ENCODE measurements around the gene FUBP1.
"Not testable (repeated sequence)": the region's sequence is repeated elsewhere in the genome, so short reads cannot be mapped to it uniquely, and the experiment has no call there.

Gene FUBP1, protein sequence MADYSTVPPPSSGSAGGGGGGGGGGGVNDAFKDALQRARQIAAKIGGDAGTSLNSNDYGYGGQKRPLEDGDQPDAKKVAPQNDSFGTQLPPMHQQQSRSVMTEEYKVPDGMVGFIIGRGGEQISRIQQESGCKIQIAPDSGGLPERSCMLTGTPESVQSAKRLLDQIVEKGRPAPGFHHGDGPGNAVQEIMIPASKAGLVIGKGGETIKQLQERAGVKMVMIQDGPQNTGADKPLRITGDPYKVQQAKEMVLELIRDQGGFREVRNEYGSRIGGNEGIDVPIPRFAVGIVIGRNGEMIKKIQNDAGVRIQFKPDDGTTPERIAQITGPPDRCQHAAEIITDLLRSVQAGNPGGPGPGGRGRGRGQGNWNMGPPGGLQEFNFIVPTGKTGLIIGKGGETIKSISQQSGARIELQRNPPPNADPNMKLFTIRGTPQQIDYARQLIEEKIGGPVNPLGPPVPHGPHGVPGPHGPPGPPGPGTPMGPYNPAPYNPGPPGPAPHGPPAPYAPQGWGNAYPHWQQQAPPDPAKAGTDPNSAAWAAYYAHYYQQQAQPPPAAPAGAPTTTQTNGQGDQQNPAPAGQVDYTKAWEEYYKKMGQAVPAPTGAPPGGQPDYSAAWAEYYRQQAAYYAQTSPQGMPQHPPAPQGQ

DNA sequence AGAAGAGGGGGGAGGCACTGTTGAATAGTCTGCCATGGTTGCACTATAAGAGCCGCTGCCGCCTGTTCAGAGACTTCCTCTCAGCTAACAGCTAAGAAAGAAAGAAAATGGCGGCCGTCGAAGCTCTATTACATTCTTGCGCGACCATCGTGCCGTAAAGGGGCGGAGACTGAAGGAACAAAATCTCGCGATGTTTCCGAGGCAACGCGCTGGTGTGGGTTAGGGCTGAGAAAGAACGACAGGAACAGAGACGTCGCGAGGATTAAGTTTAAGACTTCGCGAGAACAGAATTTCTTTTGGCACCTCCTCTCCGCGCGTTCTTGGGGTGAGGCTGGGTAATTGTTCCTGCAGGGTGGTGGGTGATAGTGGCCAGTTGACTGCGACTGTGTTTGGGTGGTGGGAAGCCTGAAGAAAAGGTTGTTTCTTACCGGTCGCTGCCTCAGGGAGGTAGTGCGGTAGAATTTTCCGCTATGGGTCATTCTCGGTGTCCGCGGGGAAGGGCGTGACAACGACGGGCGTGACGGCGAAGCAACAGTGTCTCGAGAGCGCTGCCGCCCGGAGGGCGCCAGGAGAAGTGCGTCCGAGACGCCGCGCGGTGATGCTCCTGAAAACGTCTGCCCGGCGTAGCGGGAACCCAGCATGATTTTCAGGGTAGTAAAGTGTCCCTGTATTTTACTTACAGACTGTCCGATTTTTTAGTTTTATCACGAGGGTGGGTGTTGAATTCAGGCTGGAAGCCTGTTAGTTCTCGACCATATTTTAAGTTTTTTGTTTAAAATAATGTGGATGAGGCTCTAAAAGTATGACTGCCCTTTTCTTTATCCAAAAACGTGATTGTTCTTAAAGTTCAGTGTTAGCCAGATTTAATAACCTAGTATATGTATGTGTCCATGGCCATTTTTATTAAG is at the start of gene FUBP1:
FUBP1 (minus strand) TSS at position 104 of the 908 bp plus-strand sequence; CDS start at position 36, 68 bp downstream.
- DNase-seq = peak; percentile 99

DNA sequence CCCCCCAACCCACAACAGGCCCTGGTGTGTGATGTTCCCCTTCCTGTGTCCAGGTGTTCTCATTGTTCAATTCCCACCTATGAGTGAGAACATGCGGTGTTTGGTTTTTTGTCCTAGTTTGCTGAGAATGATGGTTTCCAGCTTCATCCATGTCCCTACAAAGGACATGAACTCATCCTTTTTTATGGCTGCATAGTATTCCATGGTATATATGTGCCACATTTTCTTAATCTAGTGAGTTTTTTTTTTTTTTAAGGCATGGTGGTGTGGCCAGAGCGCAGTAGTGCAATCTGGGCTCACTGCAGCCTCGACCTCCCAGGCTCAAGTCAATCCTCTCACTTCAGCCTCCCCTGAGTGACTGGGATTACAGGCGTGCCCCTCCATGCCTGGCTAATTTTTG is 42.3 kb upstream of the FUBP1 start:
- DNase-seq = not testable (repeated sequence)

DNA sequence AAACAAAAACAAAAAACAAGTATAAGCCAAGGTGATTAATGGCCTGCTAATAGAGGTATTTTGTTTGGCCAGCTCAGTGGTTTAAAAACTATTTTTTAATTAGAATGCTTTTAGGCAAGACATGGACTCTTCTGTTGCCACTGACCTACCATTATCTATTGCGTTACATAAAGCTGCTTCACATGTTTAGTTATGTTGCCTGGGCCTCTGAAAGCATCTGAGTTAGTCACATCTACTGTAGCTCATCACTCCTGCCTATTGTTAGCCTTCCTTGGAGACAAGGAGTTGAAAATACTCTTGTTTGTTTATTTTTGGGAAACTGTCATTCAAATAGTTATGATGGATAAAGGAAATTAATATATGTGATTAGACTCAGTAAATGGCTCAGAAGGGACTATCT is 40.2 kb upstream of the FUBP1 start:
- DNase-seq = no peak

DNA sequence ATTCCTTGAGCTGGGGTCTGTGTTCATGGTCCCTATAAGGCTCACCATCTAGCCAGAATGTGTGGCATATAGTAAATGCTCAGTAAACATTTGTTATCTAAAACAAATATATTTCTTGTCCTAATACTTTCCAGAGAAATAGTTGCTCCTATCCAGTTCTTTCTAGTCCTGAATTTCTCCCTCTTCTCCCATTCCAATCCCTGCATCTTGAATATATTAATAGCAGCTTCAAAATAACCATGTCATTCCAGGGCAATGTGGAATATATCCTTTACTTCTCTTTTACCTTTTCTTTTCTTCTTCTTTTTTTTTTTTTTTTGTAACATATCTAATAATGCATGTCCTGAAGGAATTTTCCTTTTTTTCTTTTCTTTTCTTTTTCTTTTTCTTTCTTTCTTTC is 36.3 kb upstream of the FUBP1 start:
- no peak for DNase-seq

DNA sequence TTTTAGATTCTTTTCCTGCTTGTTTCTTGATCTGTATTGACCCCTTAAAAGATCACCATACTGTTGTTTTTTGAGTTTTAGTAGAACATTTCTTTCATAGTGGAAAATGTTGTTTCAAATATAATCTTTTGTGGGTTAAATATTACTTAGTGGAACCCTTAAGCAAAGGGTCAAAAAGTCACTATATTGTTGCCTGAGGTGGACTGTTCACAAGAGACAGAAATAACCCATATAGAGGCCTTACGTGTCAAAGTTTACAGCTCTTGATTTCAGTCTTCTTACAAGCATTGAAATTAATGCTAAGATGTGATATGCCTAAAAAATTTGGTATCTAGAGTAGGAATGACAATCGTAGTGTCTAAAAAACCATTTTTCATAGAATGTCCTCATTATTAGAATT is 32.2 kb upstream of the FUBP1 start:
- DNase-seq = no peak

DNA sequence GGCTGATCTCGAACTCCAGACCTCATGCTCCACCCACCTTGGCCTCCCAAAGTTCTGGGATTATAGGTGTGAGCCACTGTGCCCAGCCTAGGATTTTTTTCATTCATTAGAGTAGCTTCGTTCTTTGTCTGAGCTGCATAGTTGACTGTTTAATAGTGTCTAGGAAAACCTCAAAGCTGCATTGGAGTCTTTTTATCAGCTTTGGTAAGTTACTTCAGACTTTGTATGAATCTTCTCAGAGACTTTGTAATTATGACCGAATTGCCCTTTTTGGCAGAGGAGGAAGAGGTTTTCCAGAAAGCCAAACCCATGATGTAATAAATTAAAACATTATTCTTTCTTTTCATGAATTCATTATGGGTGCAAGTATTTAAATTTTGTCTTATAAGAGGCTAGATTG is 31.0 kb upstream of the FUBP1 start:
- no peak for DNase-seq

DNA sequence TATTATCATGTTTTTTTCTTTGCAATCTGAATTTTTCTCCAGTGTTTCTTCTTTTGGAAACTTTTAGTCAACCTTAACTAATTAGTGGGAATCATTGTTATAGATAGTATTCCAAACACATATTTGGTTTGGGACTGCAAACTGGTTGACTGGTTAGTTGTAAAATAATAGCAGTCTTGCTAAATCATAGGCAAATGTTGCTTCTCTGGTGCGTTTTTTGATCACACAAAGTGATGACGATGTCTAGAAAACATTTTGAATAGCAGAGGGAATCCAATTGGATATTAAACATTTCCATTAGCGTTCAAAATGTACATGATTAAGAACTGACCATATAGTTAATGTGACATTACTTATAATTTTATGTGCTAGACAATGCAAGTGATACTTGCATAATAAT is 30.4 kb upstream of the FUBP1 start:
- no peak for DNase-seq

DNA sequence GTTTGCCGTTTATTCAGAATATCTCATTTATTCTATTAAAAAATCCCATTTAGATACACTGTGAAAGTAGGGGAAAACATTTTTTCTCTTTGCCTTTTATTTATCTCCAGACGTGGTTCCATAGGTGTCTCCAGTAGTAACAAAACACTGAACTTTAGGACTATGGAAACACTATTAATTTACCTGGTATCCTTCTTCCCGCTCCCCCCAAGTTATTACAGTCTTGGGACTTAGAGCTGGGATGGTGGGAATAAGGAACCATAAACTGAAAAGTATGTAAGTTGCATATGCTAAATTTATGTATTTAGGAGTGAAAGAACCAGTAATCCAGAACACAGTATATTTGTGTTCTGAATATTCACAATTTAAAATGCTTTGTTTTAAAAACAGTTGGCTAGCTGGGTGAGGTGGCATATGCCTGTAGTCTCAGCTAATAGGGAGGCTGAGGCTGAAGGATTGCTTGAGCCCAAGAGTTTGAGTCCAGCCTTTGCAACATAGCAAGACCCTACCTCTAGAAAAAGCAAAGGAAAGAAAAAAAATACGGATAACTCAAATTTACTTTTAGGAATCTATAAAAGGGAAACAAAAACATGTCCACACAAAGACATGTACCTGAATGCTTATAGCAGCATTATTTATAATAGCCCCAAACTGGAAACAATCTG is 28.9 kb upstream of the FUBP1 start:
- no peak for DNase-seq

DNA sequence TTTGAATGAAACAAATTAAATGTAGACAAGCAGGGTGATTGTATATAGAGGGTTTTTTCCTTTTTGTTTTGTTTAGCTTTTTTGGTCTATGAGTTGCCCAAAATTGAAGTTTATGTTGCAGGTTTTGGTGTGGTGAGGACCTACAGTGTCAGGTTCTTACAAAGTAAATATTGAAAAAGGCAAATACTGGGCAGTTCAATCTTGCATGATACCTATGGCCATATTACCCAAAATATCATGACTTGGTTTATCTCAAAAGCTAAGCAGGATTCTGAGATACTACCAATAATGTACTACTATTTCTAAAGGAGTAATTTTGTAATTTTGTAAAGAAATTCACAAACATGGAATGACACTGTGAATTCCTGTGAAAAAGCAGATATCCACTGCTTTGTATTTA is 27.6 kb upstream of the FUBP1 start:
- DNase-seq = no peak

DNA sequence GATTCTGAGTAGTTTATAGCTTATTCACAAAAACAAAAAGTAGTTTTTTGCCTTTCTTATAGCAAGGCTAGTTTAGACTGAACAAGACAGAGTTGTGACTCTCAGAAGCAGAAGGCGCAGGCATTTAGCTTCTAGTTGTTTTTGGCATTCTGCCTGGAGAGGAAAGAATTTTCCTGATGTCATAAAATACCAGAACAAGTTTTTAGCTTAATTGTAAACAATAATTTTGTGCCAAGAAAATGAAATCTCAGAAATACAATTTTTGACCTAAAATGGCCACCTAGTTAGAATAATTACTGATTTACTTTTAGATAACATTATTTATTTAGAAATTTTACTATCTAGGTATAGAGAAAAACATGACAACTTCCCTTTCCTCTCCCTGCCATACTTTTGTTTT is 26.9 kb upstream of the FUBP1 start:
- no peak for DNase-seq

DNA sequence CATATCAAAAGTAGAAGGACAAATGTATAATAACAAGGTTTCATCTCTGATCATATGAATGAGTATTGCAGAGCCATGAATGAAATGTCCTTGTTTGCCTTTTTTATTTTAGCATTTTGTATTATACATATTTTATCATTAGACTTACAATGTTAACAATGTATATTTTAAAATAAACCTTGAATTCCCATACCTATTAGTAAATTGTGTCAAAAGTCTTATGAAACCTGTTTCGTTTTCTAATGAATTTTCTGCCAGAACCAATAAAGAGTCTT is 26.5 kb upstream of the FUBP1 start:
- no peak for DNase-seq

DNA sequence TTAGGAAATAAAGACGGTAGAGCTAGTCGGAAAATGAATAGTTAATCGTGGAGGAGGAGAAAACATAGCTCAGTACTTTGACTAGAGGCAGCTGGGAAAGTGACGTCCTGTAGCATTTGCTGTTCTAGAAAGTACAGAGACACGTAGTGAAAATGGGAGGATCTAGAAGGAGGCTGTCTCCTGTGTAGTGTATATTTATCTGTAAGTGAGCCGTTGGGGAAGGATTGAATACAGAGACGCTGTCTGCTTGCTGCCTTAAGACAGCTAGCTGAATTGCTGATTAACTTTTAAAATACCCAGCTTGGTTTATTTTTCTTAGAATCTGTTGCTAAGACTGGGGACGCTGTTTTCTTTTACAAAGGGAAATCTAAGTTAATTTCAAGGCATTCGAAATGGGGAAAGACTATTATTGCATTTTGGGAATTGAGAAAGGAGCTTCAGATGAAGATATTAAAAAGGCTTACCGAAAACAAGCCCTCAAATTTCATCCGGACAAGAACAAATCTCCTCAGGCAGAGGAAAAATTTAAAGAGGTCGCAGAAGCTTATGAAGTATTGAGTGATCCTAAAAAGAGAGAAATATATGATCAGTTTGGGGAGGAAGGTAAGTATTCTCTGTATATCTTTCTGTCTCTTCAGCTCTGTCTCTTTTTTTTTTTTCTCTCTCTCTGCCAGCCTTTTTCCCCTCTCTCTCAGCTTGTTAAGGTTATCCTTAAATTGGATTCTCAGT is 26.0 kb upstream of the FUBP1 start, which contains the start of gene DNAJB4:
DNAJB4 (plus strand) TSS at position 221 of the 729 bp plus-strand sequence; CDS start at position 393, 172 bp downstream.
- no peak for DNase-seq

DNA sequence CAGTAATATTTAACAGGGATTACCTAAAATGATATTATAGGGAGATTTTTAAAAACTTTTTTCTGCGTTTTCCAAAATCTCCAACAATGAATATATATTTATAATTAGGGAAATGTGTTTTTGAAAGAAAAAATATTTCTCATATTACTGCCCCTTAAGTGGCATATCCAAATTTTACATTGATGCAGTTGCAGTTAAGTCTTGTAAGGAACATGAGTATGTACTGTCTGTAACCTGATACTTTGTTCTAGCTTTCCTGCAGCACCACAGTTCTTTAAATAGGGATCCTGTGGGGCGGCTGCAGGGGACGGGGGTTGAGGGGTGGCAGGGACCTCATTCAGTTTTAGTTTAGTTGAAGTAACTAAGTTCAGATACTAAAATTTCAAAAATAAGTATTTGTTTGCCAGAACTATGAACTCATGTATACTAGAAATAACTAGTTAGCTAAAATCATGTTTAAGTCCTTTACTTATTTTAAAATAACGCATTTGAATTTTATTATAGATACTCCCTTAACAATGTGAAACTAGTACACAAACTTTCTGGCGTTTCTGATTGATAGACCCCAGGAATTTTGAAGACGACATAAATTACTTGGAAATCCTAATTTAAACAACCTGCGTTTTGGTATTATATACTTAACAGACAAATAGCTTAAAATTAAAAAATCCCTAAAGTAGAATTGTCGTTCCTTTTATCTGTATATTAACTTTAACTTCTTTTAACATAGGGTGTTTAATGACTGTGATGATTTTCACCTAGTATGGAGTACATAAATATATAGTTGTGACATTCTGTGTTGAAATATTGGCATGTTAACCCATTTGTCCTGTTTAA is 25.2 kb upstream of the FUBP1 start:
- no peak for DNase-seq

DNA sequence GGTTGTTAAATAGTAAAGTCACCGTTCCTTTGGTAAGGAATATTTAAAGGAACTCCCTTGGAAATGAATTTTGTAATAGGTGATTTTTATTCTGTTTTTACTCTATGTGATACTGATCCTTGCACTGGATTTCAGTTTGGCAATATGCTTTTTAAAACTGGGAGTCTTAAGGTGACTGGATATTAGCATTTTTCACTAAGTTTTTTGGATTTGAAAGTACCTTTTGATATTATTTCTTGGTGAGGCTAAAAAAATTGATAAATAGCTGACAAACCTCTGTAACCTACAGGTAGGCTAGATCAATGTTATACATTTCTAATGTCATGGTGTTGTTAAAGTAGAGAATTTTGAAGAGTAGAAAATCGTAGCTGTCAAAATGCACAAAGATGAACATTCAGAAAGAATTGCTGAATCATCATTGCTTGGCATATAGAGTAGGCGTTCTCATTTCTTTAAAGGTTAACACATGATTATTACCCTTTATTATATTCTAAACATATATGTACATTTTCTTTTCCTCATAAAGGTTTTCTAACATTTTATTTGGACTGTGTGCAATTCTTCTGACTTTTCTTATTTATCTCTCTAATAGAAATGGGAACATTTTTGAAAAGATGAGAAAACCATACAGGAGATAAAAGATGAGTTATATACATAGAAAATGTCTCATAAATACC is 24.3 kb upstream of the FUBP1 start:
- no peak for DNase-seq

DNA sequence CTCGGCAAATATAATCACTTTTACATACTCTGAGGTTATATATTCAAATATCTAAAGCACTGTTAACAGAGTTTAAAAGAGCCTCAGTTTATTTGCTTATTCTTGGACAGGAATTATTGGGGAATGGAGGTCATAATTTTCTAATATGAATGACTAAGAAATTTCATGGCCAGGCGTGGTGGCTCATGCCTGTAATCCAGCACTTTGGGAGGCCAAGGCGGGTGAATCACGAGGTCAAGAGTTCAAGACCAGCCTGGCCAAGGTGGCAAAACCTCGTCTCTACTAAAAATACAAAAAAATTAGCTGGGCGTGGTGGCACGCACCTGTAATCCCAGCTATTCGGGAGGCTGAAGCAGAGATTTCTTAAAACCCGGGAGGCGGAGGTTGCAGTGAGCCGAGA is 21.7 kb upstream of the FUBP1 start:
- not testable (repeated sequence) for DNase-seq

DNA sequence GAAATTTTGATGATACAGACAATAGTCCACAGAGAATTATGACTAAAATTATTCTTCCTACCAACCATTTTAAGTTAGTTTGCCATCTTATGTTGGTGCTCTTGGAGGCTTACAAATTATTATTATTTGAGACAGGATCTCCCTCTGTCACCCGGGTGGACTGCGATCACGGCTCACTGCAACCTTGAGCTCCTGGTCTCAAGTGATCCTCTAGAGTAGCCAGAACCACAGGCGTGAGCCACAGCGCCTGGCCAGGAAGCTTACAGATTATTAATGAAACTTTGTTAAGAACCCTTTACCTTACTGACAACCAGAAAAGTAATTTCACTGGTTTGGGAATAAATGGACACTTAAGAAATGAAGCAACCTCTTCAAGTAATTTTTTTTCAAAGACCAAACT is 17.9 kb upstream of the FUBP1 start:
- no peak for DNase-seq

DNA sequence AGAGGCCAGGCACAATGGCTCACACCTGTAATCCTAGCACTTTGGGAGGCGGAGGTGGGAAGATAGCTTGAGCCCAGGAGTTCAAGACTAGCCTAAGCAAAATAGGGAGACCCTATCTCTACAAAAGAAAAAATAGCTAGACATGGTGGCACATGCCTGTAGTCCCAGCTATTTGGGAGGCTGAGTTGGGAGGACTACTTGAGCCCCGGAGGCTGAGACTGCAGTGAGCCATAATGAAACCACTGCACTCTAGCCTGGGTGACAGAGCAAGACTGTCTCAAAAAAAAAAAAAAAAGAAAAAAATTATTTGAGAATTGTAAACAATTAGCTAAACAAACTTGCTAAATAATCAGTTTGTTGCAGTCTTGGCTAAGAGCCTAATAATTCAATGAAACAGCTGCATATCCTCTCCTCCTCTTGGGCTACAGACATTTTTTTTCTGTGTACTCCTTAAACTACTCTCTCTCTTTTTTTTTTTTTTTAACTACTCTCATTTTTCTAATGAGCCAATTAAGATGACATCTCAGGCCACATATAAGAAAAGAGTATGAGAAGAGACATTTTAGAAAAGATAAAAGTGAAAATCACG is 15.3 kb upstream of the FUBP1 start:
- no peak for DNase-seq

DNA sequence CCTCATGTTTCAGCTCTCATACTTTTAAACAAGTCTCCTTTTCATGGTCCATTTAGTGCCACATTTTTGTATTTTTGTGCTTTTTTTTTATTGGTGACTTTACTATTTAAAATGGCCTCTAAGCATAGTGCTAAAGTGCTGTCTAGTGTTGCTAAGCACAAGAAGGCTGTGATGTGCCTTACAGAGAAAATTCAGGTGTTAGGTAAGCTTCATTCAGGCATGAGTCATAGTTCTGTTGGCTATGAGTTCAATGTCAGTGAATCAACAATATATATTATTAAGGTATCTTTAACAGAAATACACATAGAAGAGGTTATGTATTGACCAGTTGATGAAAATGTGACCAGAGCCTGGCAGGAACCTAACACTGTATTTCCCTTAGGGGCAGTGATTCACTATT is 12.8 kb upstream of the FUBP1 start:
- no peak for DNase-seq

DNA sequence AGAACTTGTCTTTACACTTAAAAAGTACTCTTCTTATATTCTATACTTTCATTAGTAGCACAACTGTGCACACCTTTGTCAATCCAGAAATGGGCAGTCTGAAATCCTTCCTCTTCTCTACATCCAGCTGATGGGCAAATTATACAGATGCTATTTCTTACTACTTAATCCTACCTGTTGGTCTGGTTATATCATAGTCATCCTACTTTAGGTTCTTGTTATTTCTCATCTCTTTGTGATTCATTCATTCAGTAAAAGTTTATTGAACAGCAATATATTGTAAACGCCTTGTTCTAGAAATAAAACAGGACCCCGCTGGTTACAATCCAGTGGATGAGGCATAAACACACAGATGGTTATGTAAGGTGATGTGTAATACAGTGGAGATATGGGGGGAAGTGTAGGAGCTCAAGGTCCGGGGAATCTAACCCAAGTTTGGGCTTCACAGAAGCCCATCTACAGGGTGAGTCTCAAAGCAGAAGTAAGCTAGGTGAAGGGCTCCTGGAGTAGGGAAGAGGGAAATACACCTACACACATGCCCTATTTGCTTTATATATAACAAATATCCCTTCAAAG is 11.8 kb upstream of the FUBP1 start:
- DNase-seq = no peak

DNA sequence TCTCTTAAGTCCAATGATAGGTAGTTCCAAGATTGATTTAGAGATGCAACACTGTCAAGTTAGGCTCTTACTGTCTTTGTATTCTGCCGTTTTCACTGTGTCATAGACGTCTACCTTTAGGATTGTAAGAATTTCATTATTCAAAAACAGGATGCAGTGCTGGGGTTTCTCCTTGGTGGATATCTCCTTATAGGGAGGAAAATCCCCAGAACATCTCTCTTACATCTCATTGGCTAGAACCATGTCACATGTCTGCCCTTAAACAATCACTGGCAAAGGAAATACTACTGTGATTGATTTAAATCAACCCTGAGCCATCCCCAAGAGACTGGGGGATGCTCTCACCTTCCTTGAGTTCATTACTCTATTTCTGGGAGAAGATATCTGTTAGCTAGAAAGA is 10.9 kb upstream of the FUBP1 start:
- DNase-seq = no peak

All from NCI-H1092 treated with DMSO at 0.1 percent for 48 hours (cell line).